ENCODE data around the gene RASSF4. TPM values are rescaled to one million over a fixed set of nuclear protein-coding genes. Genes with fewer than 3 reads are reported as not detected.

RASSF4 gene
- polyA plus RNA-seq, 1 experiment: 11.2 TPM

GRCh38 chr10:44974628-44975430, 15.2 kb downstream of the RASSF4 start:
- TF ChIP-seq, protein P1, sequence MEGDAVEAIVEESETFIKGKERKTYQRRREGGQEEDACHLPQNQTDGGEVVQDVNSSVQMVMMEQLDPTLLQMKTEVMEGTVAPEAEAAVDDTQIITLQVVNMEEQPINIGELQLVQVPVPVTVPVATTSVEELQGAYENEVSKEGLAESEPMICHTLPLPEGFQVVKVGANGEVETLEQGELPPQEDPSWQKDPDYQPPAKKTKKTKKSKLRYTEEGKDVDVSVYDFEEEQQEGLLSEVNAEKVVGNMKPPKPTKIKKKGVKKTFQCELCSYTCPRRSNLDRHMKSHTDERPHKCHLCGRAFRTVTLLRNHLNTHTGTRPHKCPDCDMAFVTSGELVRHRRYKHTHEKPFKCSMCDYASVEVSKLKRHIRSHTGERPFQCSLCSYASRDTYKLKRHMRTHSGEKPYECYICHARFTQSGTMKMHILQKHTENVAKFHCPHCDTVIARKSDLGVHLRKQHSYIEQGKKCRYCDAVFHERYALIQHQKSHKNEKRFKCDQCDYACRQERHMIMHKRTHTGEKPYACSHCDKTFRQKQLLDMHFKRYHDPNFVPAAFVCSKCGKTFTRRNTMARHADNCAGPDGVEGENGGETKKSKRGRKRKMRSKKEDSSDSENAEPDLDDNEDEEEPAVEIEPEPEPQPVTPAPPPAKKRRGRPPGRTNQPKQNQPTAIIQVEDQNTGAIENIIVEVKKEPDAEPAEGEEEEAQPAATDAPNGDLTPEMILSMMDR (IDR thresholded peaks at IDR 0.05; ENCODE audit: low read depth, low read length): peak; percentile 77
- Histone ChIP-seq H3K27me3 (ENCODE audit: control insufficient read depth, insufficient read depth, low read length) (no peaks in the 10 kb centered on the region), H3K9me3 (ENCODE audit: control insufficient read depth, insufficient read depth, low read length) (peaks cover 6% of the 10 kb centered on the region; the same call in 1 of the 2 replicates), H3K27ac (ENCODE audit: low read depth, low read length) (peak overlapping the region; percentile 78), H3K4me3 (ENCODE audit: low read depth, low read length) (peak overlapping the region; percentile 50)
- DNase-seq (ENCODE audit: low read depth, low spot score): no peak
- POLR2A ChIA-PET: no interaction called here
- CTCF ChIA-PET: interaction anchor here (0.6 to 2.3 kb wide), 10 partner anchors 9 to 1549 kb away, joined by 3 to 10 read pairs (median 4); no protein-coding TSS in a partner anchor

GRCh38 chr10:44975431-44976331, 16.1 kb downstream of the RASSF4 start:
- peak overlapping the region; percentile 47 for H3K27ac ChIP-seq (ENCODE audit: low read depth, low read length)

DNA sequence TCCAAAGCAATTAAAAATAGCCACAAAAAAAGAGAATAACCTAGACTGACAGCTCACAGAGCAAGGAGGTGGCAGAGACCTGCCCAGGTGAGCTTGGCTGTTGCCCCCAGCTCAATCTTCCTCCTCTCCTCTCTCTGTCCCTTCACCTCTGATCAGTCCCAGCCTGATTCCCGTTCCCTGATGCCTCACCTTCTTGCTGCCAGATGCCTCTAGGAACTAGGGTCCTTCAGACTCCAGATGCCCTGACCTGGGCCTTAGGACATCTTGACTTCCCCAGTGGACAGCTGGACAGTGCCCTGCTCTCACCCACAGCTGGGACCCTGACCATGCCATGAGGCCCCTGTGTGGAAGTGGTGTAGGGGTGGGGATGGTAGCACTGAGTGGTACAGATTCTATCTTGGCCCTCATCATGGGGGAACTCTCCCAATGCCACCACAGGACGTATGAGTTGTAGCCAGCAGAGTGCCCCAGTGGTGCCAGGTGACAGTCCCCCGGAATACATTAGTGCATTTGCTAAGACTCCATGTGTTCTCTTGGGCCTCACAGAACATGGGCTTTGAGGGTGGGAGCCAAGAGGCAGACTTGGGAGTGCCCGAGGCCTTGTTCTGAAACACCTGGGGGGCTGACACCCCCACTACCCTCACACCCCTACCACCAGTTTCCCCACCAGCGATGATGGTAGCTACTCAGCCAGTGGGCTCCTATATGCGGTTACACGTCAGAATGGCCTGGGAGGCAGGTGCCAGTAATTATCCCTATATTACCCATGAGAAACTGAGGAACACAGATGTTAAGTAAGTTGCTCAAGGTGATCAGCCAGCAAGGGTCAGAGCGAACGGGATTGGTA, 17.0 kb downstream of the RASSF4 start:
- TF ChIP-seq, protein P1 (IDR thresholded peaks at IDR 0.05; ENCODE audit: low read depth, low read length): no peak
- Histone ChIP-seq H3K27me3 (ENCODE audit: control insufficient read depth, insufficient read depth, low read length) (no peaks in the 10 kb centered on the region), H3K27ac (ENCODE audit: low read depth, low read length) (peak overlapping the region; percentile 47), H3K4me3 (ENCODE audit: low read depth, low read length) (peak overlapping the region; percentile 76), H3K9me3 (ENCODE audit: control insufficient read depth, insufficient read depth, low read length) (peaks cover 6% of the 10 kb centered on the region; the same call in 1 of the 2 replicates)
- POLR2A ChIA-PET: no interaction called here
- no peak for DNase-seq (ENCODE audit: low read depth, low spot score)
- CTCF ChIA-PET: interaction anchor here (0.6 to 1.4 kb wide), 7 partner anchors 9 to 780 kb away, joined by 3 to 5 read pairs (median 3); no protein-coding TSS in a partner anchor

More at GRCh38 chr10:44975431-44976331, 16.1 kb downstream of the RASSF4 start:
- POLR2A ChIA-PET: interaction anchor here (0.6 kb wide), 2 partner anchors 16 to 1344 kb away, joined by 3 to 5 read pairs; partner anchors contain the start of gene RASSF4
- TF ChIP-seq, protein P1 (IDR thresholded peaks at IDR 0.05; ENCODE audit: low read depth, low read length): no peak; the same call in 1 of the 2 replicates
- H3K4me3 ChIP-seq (ENCODE audit: low read depth, low read length): peak overlapping the region; percentile 76
- peaks cover 6% of the 10 kb centered on the region; the same call in 1 of the 2 replicates for H3K9me3 ChIP-seq (ENCODE audit: control insufficient read depth, insufficient read depth, low read length)
- CTCF ChIA-PET: interaction anchor here (0.6 to 1.4 kb wide), 16 partner anchors 8 to 1550 kb away, joined by 3 to 6 read pairs (median 4); no protein-coding TSS in a partner anchor
- no peak for DNase-seq (ENCODE audit: low read depth, low spot score)
- H3K27me3 ChIP-seq (ENCODE audit: control insufficient read depth, insufficient read depth, low read length): no peaks in the 10 kb centered on the region

- DNase-seq (ENCODE audit: low read depth, low spot score): no peak
- Histone ChIP-seq H3K9me3 (ENCODE audit: control insufficient read depth, insufficient read depth, low read length) (peaks cover 6% of the 10 kb centered on the region; the same call in 1 of the 2 replicates), H3K27me3 (ENCODE audit: control insufficient read depth, insufficient read depth, low read length) (no peaks in the 10 kb centered on the region), H3K27ac (ENCODE audit: low read depth, low read length) (peak overlapping the region; percentile 11), H3K4me3 (ENCODE audit: low read depth, low read length) (peak overlapping the region; percentile 76)
- ChIA-PET CTCF (interaction anchor here (0.6 to 1.3 kb wide), 3 partner anchors 10 to 45 kb away, joined by 3 to 7 read pairs (median 4); no protein-coding TSS in a partner anchor), POLR2A (interaction anchor here (0.9 to 1.3 kb wide), 2 partner anchors 11 to 14 kb away, joined by 4 to 7 read pairs; no protein-coding TSS in a partner anchor)
- TF ChIP-seq, protein P1 (IDR thresholded peaks at IDR 0.05; ENCODE audit: low read depth, low read length): no peak
Observed at GRCh38 chr10:44977287-44978212, 17.9 kb downstream of the RASSF4 start.
